GM18519 (cell line): ENCODE data around the gene SOX18.

Experiments
- ATAC-seq: cut with Tn5 transposase; IDR thresholded peaks from one replicate; pipeline ENCODE4 v1.9.1; 2021; ENCODE audit warnings: mild to moderate bottlenecking, moderate library complexity; ENCODE audit not compliant: unreplicated experiment, low FRiP score

SOX18 gene

GRCh38 chr20:64069209-64069613 lies 19.8 kb upstream of the SOX18 start:
- ATAC-seq: no peak

GRCh38 chr20:64068386-64069208 lies 19.2 kb upstream of the SOX18 start:
- no peak for ATAC-seq

GRCh38 chr20:64067733-64068307 lies 18.4 kb upstream of the SOX18 start:
- no peak for ATAC-seq

GRCh38 chr20:64067005-64067632 lies 17.7 kb upstream of the SOX18 start:
- no peak for ATAC-seq

- ATAC-seq: no peak
Observed at GRCh38 chr20:64065974-64066343, 16.5 kb upstream of the SOX18 start.

- ATAC-seq: no peak
Observed at GRCh38 chr20:64065062-64065973, 15.9 kb upstream of the SOX18 start.

GRCh38 chr20:64064145-64064698 lies 14.8 kb upstream of the SOX18 start:
- no peak for ATAC-seq

- ATAC-seq: no peak
Observed at GRCh38 chr20:64063389-64064144, 14.1 kb upstream of the SOX18 start.

- ATAC-seq: no peak
Observed at GRCh38 chr20:64062596-64063388, 13.4 kb upstream of the SOX18 start, which contains the start of gene TCEA2. Gene TCEA2, plus strand, starts transcription at chr20:64063198. Its CDS starts 115 bp downstream, at chr20:64063313.

- ATAC-seq: no peak
Observed at GRCh38 chr20:64062276-64062595, 12.8 kb upstream of the SOX18 start.

- no peak for ATAC-seq
Observed at GRCh38 chr20:64058536-64058935, 9.1 kb upstream of the SOX18 start.

GRCh38 chr20:64057628-64058498 lies 8.4 kb upstream of the SOX18 start:
- no peak for ATAC-seq

- no peak for ATAC-seq
Observed at GRCh38 chr20:64056889-64057627, 7.6 kb upstream of the SOX18 start.

- ATAC-seq: no peak
Observed at GRCh38 chr20:64056639-64056888, 7.1 kb upstream of the SOX18 start.

GRCh38 chr20:64055893-64056638 lies 6.6 kb upstream of the SOX18 start:
- ATAC-seq: no peak

GRCh38 chr20:64055396-64055892 lies 6.0 kb upstream of the SOX18 start:
- ATAC-seq: no peak
